Liver (tissue), 9 donors: ENCODE results near the gene MOSPD3. TPM values are rescaled to one million over a fixed set of nuclear protein-coding genes. Genes with fewer than 3 reads are reported as not detected.
A peak's percentile ranks its signal among the peaks of the same experiment; 100 is the strongest.

ENCODE experiments used
- DNase-seq: peaks from one replicate; pipeline ENCODE4 v3.0.0-alpha.2; 2017; ENCODE audit warnings: low spot score
- H3K27ac ChIP-seq, 2 donors: one replicate each; pipeline ENCODE4 v1.7.0; 2013; ENCODE audit warnings: inconsistent platforms in 2 of 2, low read length in 2 of 2, control low read depth in 1 of 2, low read depth in 1 of 2, mild to moderate bottlenecking in 1 of 2
- H3K27me3 ChIP-seq, 4 donors: one replicate each; pipeline versions ENCODE4 v1.6.1 to v1.7.0; 2013; ENCODE audit warnings: low read length in 3 of 4, inconsistent platforms in 1 of 4, mild to moderate bottlenecking in 1 of 4, moderate library complexity in 1 of 4; ENCODE audit not compliant: control insufficient read depth in 4 of 4, insufficient read depth in 4 of 4
- H3K36me3 ChIP-seq, 4 donors: one replicate each; pipeline versions ENCODE4 v1.6.1 to v1.7.0; 2013; ENCODE audit warnings: low read length in 3 of 4, mild to moderate bottlenecking in 3 of 4, low read depth in 1 of 4, moderate library complexity in 1 of 4; ENCODE audit not compliant: control insufficient read depth in 4 of 4, insufficient read depth in 3 of 4
- H3K4me1 ChIP-seq, 4 donors: one replicate each; pipeline versions ENCODE4 v1.6.1 to v1.7.0; 2013; ENCODE audit warnings: low read length in 3 of 4, mild to moderate bottlenecking in 3 of 4, moderate library complexity in 1 of 4; ENCODE audit not compliant: control insufficient read depth in 4 of 4, insufficient read depth in 4 of 4
- H3K4me3 ChIP-seq, 3 donors: one replicate each; pipeline versions ENCODE4 v1.6.1 to v1.7.0; 2013; ENCODE audit warnings: low read length in 3 of 3, control low read depth in 1 of 3, low read depth in 1 of 3, mild to moderate bottlenecking in 1 of 3
- H3K9ac ChIP-seq, 2 donors: one replicate each; pipeline ENCODE4 v1.7.0; 2013; ENCODE audit warnings: low read length in 2 of 2, mild to moderate bottlenecking in 2 of 2, moderate library complexity in 2 of 2, control low read depth in 1 of 2, low read depth in 1 of 2
- H3K9me3 ChIP-seq, 4 donors: one replicate each; pipeline versions ENCODE4 v1.6.1 to v1.7.0; 2013; ENCODE audit warnings: low read length in 3 of 4; ENCODE audit not compliant: control insufficient read depth in 4 of 4
- ATF3 ChIP-seq: IDR thresholded peaks from 2 replicates; pipeline ENCODE4 v1.6.1; 2016; ENCODE audit warnings: antibody characterized with exemption
- CTCF ChIP-seq: fragments of 150-350 bp; IDR thresholded peaks from 2 replicates; pipeline ENCODE4 v1.5.1; 2017; ENCODE audit warnings: improper control_type of control experiment, low read depth, low read length; ENCODE audit not compliant: missing input control
- EGR1 ChIP-seq, 2 donors: IDR thresholded peaks; 2 replicates each; pipeline ENCODE4 v1.6.1; 2016 to 2018; ENCODE audit warnings: antibody characterized with exemption in 2 of 2, low read depth in 2 of 2
- FOXA2 ChIP-seq: IDR thresholded peaks from 2 replicates; pipeline ENCODE4 v1.6.1; 2016; ENCODE audit warnings: antibody characterized with exemption
- GABPA ChIP-seq, 2 donors: IDR thresholded peaks in 1 of 2; conservative IDR thresholded peaks in 1 of 2; 2 replicates each; pipeline ENCODE4 v1.6.1; 2016; ENCODE audit warnings: antibody characterized with exemption in 2 of 2, mild to moderate bottlenecking in 1 of 2, moderate library complexity in 1 of 2
- HNF4A ChIP-seq, 2 donors: conservative IDR thresholded peaks; 2 replicates each; pipeline ENCODE4 v1.6.1; 2016; ENCODE audit warnings: antibody characterized with exemption in 2 of 2, mild to moderate bottlenecking in 2 of 2
- HNF4G ChIP-seq: IDR thresholded peaks from 2 replicates; pipeline ENCODE4 v1.6.1; 2016; ENCODE audit warnings: antibody characterized with exemption
- JUND ChIP-seq, 2 donors: IDR thresholded peaks; 2 replicates each; pipeline ENCODE4 v1.6.1; 2016; ENCODE audit warnings: antibody characterized with exemption in 2 of 2
- MAX ChIP-seq: IDR thresholded peaks from 2 replicates; pipeline ENCODE4 v1.6.1; 2016; ENCODE audit warnings: antibody characterized with exemption
- NR2F2 ChIP-seq: IDR thresholded peaks from 2 replicates; pipeline ENCODE4 v1.6.1; 2016; ENCODE audit warnings: antibody characterized with exemption
- RAD21 ChIP-seq, 2 donors: IDR thresholded peaks; 2 replicates each; pipeline ENCODE4 v1.6.1; 2016; ENCODE audit warnings: antibody characterized with exemption in 2 of 2, mild to moderate bottlenecking in 2 of 2
- REST ChIP-seq: IDR thresholded peaks from 2 replicates; pipeline ENCODE4 v1.6.1; 2016; ENCODE audit warnings: antibody characterized with exemption, mild to moderate bottlenecking
- RXRA ChIP-seq, 2 donors: IDR thresholded peaks; 2 replicates each; pipeline ENCODE4 v1.6.1; 2017 to 2018; ENCODE audit warnings: antibody characterized with exemption in 2 of 2, mild to moderate bottlenecking in 1 of 2
- SP1 ChIP-seq: IDR thresholded peaks from 2 replicates; pipeline ENCODE4 v1.6.1; 2018; ENCODE audit warnings: antibody characterized with exemption, mild to moderate bottlenecking
- TAF1 ChIP-seq: conservative IDR thresholded peaks from 2 replicates; pipeline ENCODE4 v1.6.1; 2016; ENCODE audit warnings: antibody characterized with exemption, mild to moderate bottlenecking
- YY1 ChIP-seq: IDR thresholded peaks from 2 replicates; pipeline ENCODE4 v1.6.1; 2016; ENCODE audit warnings: antibody characterized with exemption, mild to moderate bottlenecking
- ZBTB33 ChIP-seq: IDR thresholded peaks from 2 replicates; pipeline ENCODE4 v1.6.1; 2016; ENCODE audit warnings: antibody characterized with exemption
- WGBS: extraction: QIAGEN DNeasy Blood & Tissue Kit; methylation state at CpG from one replicate; pipeline ENCODE4 v1.1.7; 2013; 5-methylcytosine and 5-hydroxymethylcytosine counted together
- polyA plus RNA-seq, 2 donors: library from polyadenylated mRNA; stranded (reverse) in 1 of 2; unstranded in 1 of 2; fragments of 200-250 nt in 1 of 2; fragments of >200 nt in 1 of 2; fragmentation: Nextera tagmentation in 1 of 2; extraction: Ambion mirVana in 1 of 2; gene quantifications; one replicate each; pipeline versions ENCODE4 v1.2.1 to v1.2.3, GENCODE V29; 2013 to 2015
- total RNA-seq, 2 donors: library from RNA; depleted of rRNA; stranded (reverse); fragments of >200 nt; gene quantifications; one replicate each; pipeline ENCODE4 v1.2.3, GENCODE V29; 2014
- donor health status: healthy.
- donor health status: healthy.
- donor health status: healthy.
- donor health status: healthy.
- donor health status: healthy.

MOSPD3 gene
- total and polyA plus RNA-seq, 4 donors, result 3.5 to 15.7 (median 8.6) TPM

- no peak for DNase-seq
- no peaks in the 10 kb centered on the region for H3K9me3 ChIP-seq
- H3K9ac ChIP-seq, result peak overlapping the region; percentile 21 to 63
- H3K4me1 ChIP-seq, result peaks cover 2 to 38% (median 23%) of the 10 kb centered on the region in 4 donors
- H3K36me3 ChIP-seq, result peaks cover 11 to 30% (median 16%) of the 10 kb centered on the region in 4 donors
- H3K4me3 ChIP-seq, result peak overlapping the region in 2 of 3 donors; percentile 77 to 94
- WGBS, result 59% methylated on average over 15 of the region's 15 CpGs
- no peaks in the 10 kb centered on the region for H3K27me3 ChIP-seq
- peak overlapping the region; percentile 97 to 98 for H3K27ac ChIP-seq
- TF ChIP-seq JUND (IDR thresholded peaks at IDR 0.05) (no peak), ATF3 (no peak), HNF4A (conservative IDR thresholded peaks at IDR 0.05) (no peak), FOXA2 (no peak), NR2F2 (no peak), RXRA (IDR thresholded peaks at IDR 0.05) (no peak), HNF4G (no peak), TAF1 (no peak), CTCF (no peak), RAD21 (IDR thresholded peaks at IDR 0.05) (no peak), GABPA (IDR thresholded peaks at IDR 0.05 in 1 of 2, conservative IDR thresholded peaks at IDR 0.05 in 1 of 2) (no peak), ZBTB33 (no peak), MAX (no peak), EGR1 (IDR thresholded peaks at IDR 0.05; ENCODE audit: low read depth in 2 of 2) (no peak), SP1 (no peak), YY1 (no peak)
Measured at GRCh38 chr7:100584054-100584682, 28.2 kb upstream of the MOSPD3 start.

- Histone ChIP-seq H3K27ac (peak overlapping the region; percentile 97 to 98), H3K9me3 (no peaks in the 10 kb centered on the region), H3K4me3 (peak overlapping the region; percentile 77 to 94 (median 85)), H3K36me3 (peaks cover 9 to 25% (median 13%) of the 10 kb centered on the region in 4 donors), H3K4me1 (peaks cover 2 to 38% (median 23%) of the 10 kb centered on the region in 4 donors), H3K9ac (peak overlapping the region; percentile 63 to 76), H3K27me3 (no peaks in the 10 kb centered on the region)
- no peak for DNase-seq
- WGBS, result 12% methylated on average over 20 of the region's 20 CpGs
- TF ChIP-seq REST (peak; percentile 55), RAD21 (IDR thresholded peaks at IDR 0.05) (peak in 1 of 2 donors; percentile 16), NR2F2 (peak; percentile 17), HNF4A (conservative IDR thresholded peaks at IDR 0.05) (no peak)
Measured at GRCh38 chr7:100584683-100585510, 27.4 kb upstream of the MOSPD3 start.
